SK-N-MC (cell line): ENCODE results near the gene PRKAB2.

Experiments
- EZH2 ChIP-seq: fragments of 200-600 bp; sonication (generic); IDR thresholded peaks from one replicate; pipeline ENCODE4 v1.6.1; 2017; ENCODE audit warnings: antibody characterized with exemption
- FOXP2 ChIP-seq: optimal IDR thresholded peaks from 2 replicates; pipeline ENCODE3; 2011; ENCODE audit warnings: mild to moderate bottlenecking, moderate library complexity; ENCODE audit not compliant: insufficient read depth; ENCODE audit errors: extremely low read length, control extremely low read depth

DNA sequence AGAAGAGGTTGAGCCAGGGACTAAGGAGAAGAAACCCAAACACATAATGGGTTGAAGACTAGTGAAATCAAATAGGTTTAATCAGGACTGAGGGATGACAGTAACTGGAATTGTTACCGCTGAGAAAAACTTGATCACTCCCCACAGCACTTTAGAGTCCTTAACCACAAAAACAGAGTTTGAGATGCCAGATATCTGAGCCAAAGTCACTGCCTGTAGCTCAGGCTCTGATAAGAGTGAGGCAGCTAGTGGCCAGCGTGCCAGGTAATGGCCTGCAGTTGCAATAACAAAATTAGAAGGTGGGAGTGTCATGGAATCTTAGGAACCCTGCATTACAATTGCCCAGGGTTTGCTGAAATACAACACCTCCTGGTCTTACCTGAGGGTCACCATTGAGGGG lies 48.0 kb downstream of the PRKAB2 start:
- TF ChIP-seq EZH2 (no peak), FOXP2 (no peak)
